Cardiac muscle cell (in vitro differentiated cells and primary cell): ENCODE measurements around the gene FIP1L1. TPM values are rescaled to one million over a fixed set of nuclear protein-coding genes. Genes with fewer than 3 reads are reported as not detected.

Experiments used
- DNase-seq, 2 donors: peaks; one replicate each; pipeline versions ENCODE4 v3.0.0 to v3.0.0-alpha.2; 2010 to 2017; ENCODE audit warnings: low read depth in 1 of 2, low spot score in 1 of 2
- H3K27ac ChIP-seq: fragments of 200-600 bp; sonication (generic); 2 replicates; pipeline ENCODE4 v1.5.1; 2016
- H3K27me3 ChIP-seq: fragments of 200-600 bp; sonication (generic); 2 replicates; pipeline ENCODE4 v1.6.0; 2016; ENCODE audit warnings: control low read depth
- H3K36me3 ChIP-seq: fragments of 200-600 bp; sonication (generic); 2 replicates; pipeline ENCODE4 v1.5.1; 2016; ENCODE audit warnings: control low read depth
- H3K4me1 ChIP-seq: fragments of 200-600 bp; sonication (generic); 2 replicates; pipeline ENCODE4 v1.8.1; 2017; ENCODE audit warnings: low read depth, mild to moderate bottlenecking, mixed run types
- H3K4me3 ChIP-seq: fragments of 200-600 bp; sonication (generic); 2 replicates; pipeline ENCODE4 v1.5.1; 2016; ENCODE audit warnings: mild to moderate bottlenecking
- H3K9me3 ChIP-seq: fragments of 200-600 bp; sonication (generic); 2 replicates; pipeline ENCODE4 v1.5.1; 2017; ENCODE audit warnings: low read depth, mild to moderate bottlenecking, control low read depth
- CTCF ChIP-seq: IDR thresholded peaks from 2 replicates; pipeline ENCODE4 v1.5.1; 2012; ENCODE audit warnings: low read depth, mild to moderate bottlenecking, low read length
- polyA plus RNA-seq: library from polyadenylated mRNA; unstranded; fragments of >200 nt; fragmentation: Nextera tagmentation; extraction: Ambion mirVana; gene quantifications from 2 replicates; pipeline ENCODE4 v1.2.1, GENCODE V29; 2016
- total RNA-seq: library from RNA; depleted of rRNA; stranded (reverse); fragments of >200 nt; gene quantifications from 2 replicates; pipeline ENCODE4 v1.2.3, GENCODE V29; 2016

The FIP1L1 gene
- total and polyA plus RNA-seq, 2 experiments from 2014 or later, result 55.3 to 97.0 TPM

- Histone ChIP-seq H3K9me3 (no peaks in the 10 kb centered on the region), H3K27ac (no peak overlapping the region), H3K4me3 (no peak overlapping the region), H3K36me3 (no peaks in the 10 kb centered on the region), H3K4me1 (no peaks in the 10 kb centered on the region), H3K27me3 (no peaks in the 10 kb centered on the region)
- no peak for TF ChIP-seq CTCF
- no peak for DNase-seq
Measured at GRCh38 chr4:53481586-53481985, 104.1 kb downstream of the FIP1L1 start.

DNA sequence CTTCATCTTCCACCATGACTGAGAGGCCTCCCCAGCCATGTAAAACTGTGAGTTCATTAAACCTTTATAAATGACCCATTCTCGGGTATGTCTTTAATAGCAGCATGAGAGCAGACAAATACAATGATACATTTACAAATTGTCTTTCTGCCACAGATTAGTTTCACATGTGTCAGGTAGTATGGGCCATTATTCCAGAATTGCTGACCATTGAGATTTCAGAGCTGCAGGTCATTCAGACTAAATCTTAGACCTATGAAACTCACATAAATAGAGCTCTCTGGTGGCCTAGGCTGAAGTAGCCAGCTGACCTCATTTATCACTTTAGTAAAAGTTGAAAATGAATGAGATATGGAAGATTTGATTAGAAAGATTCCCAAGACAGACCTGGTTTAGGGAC, 105.8 kb downstream of the FIP1L1 start:
- no peak for TF ChIP-seq CTCF
- no peak overlapping the region for H3K27ac ChIP-seq

GRCh38 chr4:53484911-53485657, 107.6 kb downstream of the FIP1L1 start:
- no peak overlapping the region for H3K4me3 ChIP-seq
- DNase-seq, result peak in 1 of 2 donors; percentile 52
- no peaks in the 10 kb centered on the region for H3K4me1 ChIP-seq
- no peaks in the 10 kb centered on the region for H3K27me3 ChIP-seq
- H3K27ac ChIP-seq, result no peak overlapping the region
- H3K36me3 ChIP-seq, result no peaks in the 10 kb centered on the region
- no peak for TF ChIP-seq CTCF
- H3K9me3 ChIP-seq, result no peaks in the 10 kb centered on the region

More for the DNA sequence above, 105.8 kb downstream of the FIP1L1 start:
- DNase-seq, result no peak
- Histone ChIP-seq H3K36me3 (no peaks in the 10 kb centered on the region), H3K4me3 (no peak overlapping the region), H3K9me3 (no peaks in the 10 kb centered on the region), H3K27me3 (no peaks in the 10 kb centered on the region), H3K4me1 (no peaks in the 10 kb centered on the region)

- H3K9me3 ChIP-seq, result no peaks in the 10 kb centered on the region
- H3K27ac ChIP-seq, result no peak overlapping the region
- H3K27me3 ChIP-seq, result no peaks in the 10 kb centered on the region
- DNase-seq, result no peak
- no peaks in the 10 kb centered on the region for H3K4me1 ChIP-seq
- no peak overlapping the region for H3K4me3 ChIP-seq
- no peaks in the 10 kb centered on the region for H3K36me3 ChIP-seq
- no peak for TF ChIP-seq CTCF
Measured at GRCh38 chr4:53485658-53486040, 108.2 kb downstream of the FIP1L1 start.

DNA sequence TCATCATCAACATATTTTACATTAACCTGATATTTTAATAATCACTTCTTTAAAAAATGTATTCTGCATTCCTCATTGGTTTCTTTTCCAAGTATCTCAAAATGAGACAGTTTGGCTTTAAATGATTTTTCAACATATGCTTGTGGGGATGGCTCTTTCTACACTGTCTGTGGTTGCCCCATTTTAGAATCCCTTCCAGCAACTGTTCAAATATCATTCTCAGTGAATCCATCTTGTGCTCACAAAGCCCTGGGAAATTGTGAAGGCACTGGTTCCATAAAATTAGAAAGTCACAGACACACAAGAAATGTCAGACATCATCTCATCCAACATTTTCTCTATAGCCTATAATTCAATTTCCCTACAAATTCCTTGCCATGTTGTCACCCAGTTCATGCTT, 110.3 kb downstream of the FIP1L1 start:
- Histone ChIP-seq H3K27ac (no peak overlapping the region), H3K36me3 (no peaks in the 10 kb centered on the region), H3K4me3 (no peak overlapping the region), H3K9me3 (no peaks in the 10 kb centered on the region), H3K4me1 (peaks cover 2% of the 10 kb centered on the region), H3K27me3 (no peaks in the 10 kb centered on the region)
- no peak for DNase-seq
- TF ChIP-seq CTCF, result no peak
